Measurements from ENCODE around the gene ABCC4. TPM values are rescaled to one million over a fixed set of nuclear protein-coding genes. Genes with fewer than 3 reads are reported as not detected.
A peak's percentile ranks its signal among the peaks of the same experiment; 100 is the strongest.
"Not testable (repeated sequence)": the region's sequence is repeated elsewhere in the genome, so short reads cannot be mapped to it uniquely, and the experiment has no call there.

ABCC4 gene
- total RNA-seq, 2 donors from 2014 or later: 21.0 to 27.1 TPM

GRCh38 chr13:95185851-95186250 is 115.4 kb downstream of the ABCC4 start:
- DNase-seq: no peak
- ATAC-seq: no peak
- intact Hi-C loops (cut with DNase I, micrococcal nuclease): loop anchor here in 1 of 2 donors (10.0 kb wide), 1 partner anchor 189 kb away; no protein-coding TSS in a partner anchor

GRCh38 chr13:95185311-95185710 is 115.9 kb downstream of the ABCC4 start:
- DNase-seq: no peak
- intact Hi-C loops (cut with DNase I, micrococcal nuclease): loop anchor here in 1 of 2 donors (10.0 kb wide), 1 partner anchor 189 kb away; no protein-coding TSS in a partner anchor
- no peak for ATAC-seq

DNA sequence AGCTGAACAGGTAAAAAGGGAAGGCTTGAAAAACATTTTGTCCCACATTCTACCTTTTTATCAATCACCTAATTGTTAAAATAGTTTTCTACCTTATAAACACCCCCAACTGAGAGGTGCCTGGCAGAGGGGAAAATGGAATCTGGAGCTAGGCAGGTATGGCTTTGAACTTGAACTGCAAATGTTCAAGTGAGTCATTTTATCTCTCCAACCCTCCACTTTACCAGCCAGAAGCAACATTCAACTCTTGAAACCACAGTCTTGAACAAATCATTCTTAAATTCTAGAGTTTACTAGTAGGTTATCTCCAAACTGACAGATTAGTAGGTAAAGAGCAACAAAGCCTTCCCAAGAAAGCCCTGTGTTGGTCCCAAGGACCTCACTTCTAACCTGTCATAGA is 116.9 kb downstream of the ABCC4 start:
- no peak for DNase-seq
- ATAC-seq: no peak
- intact Hi-C loops (cut with DNase I, micrococcal nuclease): loop anchor here in 1 of 2 donors (10.0 kb wide), 1 partner anchor 190 kb away; no protein-coding TSS in a partner anchor

DNA sequence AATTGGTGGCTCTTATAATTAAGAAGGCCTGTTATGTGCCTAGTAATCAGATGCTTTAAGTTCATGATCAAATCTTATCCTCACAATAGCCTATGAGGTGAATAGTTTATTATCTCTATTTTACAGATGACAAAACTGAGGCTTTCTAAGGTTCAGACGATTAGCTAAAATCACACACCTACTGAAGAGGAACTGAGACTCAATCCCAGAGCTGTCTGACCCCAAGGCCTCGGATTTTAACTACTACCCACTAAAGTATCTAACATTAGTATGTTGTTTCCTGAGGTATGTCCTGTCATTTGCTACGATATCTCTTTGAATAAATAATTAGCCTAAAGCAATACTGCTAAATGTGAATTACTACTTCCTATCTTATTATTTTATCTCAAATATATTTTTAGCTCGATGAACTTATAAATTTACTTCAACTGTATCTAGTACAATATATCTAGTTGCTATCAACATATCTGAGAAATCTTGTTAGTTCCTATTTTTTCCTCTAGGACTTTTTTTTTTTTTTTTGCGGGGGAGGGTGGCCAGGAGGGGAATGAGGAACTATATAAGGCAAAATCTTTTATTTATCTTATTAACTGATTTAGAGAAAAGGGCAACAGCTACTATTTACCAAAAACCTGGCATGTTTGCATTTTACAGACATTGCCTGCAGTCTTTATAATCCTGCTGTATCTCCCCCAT is 118.5 kb downstream of the ABCC4 start:
- intact Hi-C loops (cut with DNase I, micrococcal nuclease): loop anchor here in 1 of 2 donors (10.0 kb wide), 1 partner anchor 192 kb away; no protein-coding TSS in a partner anchor
- ATAC-seq: no peak
- no peak for DNase-seq

GRCh38 chr13:95181586-95181985 is 119.7 kb downstream of the ABCC4 start:
- ATAC-seq (no peak), DNase-seq (no peak)
- intact Hi-C loops (cut with DNase I, micrococcal nuclease): loop anchor here in 1 of 2 donors (10.0 kb wide), 1 partner anchor 193 kb away; no protein-coding TSS in a partner anchor

DNA sequence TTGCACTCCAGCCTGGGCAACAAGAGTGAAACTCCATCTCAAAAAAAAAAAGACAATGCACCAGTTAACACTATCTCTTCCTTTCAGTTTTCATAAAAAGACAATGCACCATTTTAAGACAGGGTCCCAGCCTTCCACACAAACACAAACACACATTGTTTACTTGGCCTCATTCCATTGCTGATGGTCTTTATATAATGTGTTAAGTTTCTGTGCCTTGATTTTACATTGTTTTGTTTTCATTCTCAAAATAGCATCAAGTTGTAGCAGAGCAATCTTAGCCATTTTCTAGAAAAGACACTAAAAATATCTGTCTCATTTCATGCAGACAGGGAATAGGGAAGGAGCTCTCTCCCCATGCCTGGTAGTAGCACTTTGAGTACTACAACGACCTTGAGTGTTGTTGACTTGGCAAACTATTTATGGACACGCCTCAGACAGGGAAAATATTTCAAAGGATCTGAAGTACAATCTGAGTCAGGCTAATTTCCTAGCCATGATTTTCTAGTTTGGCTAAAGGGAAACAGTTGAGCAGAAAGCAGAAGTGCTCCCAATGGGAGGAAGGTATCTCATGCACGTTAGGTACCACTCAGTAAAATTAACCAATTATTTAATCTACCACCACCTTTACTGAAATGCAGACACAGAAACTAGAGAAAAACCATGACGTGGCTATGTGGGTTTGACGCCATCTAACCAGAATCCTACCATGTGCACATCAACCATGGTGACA is 120.6 kb downstream of the ABCC4 start:
- peak; percentile 97 for ATAC-seq
- intact Hi-C loops (cut with DNase I, micrococcal nuclease): loop anchor here in 1 of 2 donors (10.0 kb wide), 1 partner anchor 194 kb away; no protein-coding TSS in a partner anchor
- no peak for DNase-seq

DNA sequence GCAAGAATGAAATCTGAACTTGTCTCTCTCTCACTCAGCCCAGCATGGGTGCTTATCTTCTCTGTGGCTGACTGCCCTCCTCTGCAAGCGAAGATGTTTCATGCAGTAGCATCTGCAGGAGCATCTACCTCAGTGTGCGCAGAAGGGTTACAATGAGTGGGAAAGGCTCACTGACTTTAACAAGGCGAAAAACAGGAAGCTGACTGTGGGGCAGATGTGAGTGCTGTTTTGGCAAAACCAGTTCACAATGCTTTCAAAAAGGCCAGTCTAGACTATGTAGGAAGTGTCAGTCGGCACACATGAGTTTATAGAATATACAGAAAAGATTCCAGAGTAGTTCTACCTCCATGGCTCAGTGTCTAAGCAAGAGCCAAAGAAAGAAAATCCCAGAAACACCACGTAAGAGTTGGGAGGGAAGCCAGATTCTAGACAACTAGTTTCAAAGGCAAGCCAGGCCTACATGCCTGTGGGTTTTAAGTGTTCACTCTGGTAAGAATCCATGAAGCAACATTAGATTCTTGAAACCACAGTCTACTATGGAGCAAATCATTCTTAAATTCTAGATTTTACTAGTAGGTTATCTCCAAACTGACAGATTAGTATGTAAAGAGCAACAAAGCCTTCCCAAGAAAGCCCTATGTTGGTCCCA is 124.5 kb downstream of the ABCC4 start:
- no peak for DNase-seq
- intact Hi-C loops (cut with DNase I, micrococcal nuclease): no loop called here
- no peak for ATAC-seq

DNA sequence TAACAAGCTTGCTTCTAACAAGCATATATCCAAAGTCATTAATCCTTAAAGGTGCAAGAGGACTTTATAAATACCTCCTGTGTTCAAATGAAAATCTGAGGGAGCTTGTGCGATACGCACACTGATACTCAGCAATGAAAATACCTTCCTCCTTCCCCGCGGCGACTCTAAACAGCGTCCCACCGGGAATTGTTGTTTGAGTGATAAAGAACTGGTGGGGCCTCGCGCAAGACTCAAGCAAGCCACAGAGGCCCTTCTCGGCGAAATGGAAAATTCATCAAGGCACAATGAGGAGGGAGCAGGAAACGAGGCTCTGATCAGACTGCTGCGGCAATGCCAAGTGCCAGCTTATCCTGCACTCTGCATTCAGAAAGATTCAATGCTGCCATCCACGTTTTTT is 126.7 kb downstream of the ABCC4 start:
- intact Hi-C loops (cut with DNase I, micrococcal nuclease): no loop called here
- DNase-seq (no peak), ATAC-seq (no peak)

DNA sequence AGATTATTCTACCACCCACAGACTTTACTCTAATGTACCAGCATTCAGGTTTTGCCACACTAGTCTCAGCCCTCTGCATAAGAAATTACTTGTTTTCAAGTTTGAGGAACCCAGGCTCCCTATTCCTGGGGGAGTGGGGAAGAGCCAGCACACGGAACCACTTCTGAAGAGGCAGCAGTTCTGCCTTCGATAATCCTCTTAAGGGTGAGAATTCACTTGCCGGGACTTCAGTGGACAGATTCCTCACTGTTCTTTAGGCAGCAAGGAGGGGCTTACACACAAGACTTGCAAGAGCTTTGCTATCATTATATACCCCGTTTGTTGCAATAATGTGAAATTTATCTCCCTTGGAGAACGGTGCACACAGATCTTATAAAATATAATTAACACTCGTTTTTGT is 133.1 kb downstream of the ABCC4 start:
- no peak for ATAC-seq
- DNase-seq: no peak
- intact Hi-C loops (cut with DNase I, micrococcal nuclease): no loop called here

DNA sequence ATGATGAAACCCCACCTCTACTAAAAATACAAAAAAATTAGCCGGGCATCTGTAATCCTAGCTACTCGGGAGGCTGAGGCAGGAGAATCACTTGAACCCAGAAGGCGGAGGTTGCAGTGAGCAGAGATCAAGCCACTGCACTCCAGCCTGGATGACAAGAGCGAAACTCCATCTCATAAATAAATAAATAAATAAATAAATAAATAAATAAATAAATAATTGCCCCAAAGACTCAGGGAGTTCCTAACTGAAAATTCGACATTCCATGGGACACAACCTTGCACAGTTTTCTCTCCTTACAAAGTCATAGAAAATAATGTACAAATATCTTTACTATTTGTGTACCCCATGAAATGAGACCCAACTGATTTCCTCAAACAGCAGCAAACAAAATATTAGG is 134.2 kb downstream of the ABCC4 start:
- DNase-seq; intact Hi-C loops (cut with DNase I, micrococcal nuclease); ATAC-seq: not testable (repeated sequence)

DNA sequence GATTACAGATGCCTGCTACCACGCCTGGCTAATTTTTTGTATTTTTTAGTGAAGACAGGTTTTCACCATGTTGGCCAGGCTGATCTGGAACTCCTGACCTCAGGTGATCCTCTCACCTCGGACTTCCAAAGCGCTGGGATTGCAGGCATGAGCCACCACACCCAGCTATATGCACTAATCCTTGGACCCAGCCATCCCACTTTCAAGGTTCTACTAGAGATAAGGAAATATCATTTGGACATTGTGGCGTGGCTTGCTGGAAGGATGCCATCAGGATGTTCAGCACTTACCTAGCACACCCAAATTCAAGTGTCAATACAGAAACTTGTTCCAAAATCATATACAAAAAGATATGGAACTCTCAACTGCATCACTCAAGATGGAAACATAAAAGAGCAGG is 136.4 kb downstream of the ABCC4 start:
- ATAC-seq (peak; percentile 97), DNase-seq (peak; percentile 64 to 77)
- intact Hi-C loops (cut with DNase I, micrococcal nuclease): no loop called here

- ATAC-seq: no peak
- DNase-seq: no peak
- intact Hi-C loops (cut with DNase I, micrococcal nuclease): no loop called here
Measured at GRCh38 chr13:95160112-95160906, 140.9 kb downstream of the ABCC4 start.

DNA sequence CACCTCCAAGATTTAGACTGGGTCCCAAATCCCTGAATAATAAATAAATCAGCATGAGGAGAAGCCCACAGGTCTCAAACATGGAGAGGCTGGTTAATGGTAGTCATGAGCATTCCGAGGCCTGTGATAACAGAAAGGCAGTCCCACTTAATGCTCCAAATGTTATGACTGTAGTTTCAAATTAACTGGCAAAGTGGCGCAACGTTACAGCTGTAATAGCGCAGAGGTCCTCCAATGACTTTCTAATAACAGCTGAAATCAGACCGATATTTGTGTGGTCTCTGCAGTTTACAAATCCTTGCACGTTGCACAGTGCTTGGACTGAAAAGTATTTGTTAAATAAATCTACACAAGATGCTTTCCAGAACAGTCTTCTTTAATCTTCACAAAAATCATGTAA is 141.8 kb downstream of the ABCC4 start:
- DNase-seq (no peak), ATAC-seq (no peak)
- intact Hi-C loops (cut with DNase I, micrococcal nuclease): no loop called here

DNA sequence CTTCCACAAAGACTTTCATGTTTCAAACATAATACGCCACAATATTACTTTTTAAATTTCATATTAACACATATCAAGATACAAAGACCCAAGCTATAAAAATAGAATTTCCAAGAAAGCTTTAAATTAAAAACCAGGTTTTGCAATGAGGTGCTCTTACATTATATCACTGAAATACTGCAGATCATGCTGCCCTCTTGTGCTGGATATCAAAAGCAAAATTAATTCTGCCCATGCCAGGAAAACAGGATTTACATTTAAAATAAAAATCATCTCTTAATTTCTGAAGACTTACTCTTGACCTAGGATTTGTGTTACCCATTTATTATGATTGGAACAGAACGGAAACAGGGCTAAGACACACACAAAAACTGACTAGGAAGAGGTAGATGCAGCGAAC is 145.0 kb downstream of the ABCC4 start:
- no peak for DNase-seq
- intact Hi-C loops (cut with DNase I, micrococcal nuclease): no loop called here
- ATAC-seq: no peak

DNA sequence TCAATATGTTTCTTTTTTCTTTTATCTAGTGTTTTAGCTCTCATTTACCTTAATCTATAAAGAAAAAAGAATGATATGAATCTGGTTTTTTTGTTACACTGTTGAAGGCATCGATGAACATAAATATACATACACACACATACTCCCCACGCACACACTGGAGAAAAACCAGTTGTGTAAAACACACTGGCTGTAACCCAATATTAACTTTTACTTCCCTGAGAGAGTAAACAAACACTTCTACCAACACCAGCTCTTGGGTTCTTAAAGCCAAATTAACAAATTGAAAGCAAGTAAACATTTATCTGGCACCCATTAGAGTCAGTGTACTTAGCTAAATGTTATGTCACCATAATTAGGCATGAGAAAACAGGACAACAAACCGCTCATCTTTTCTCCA is 145.7 kb downstream of the ABCC4 start:
- ATAC-seq (no peak), DNase-seq (no peak)
- intact Hi-C loops (cut with DNase I, micrococcal nuclease): no loop called here

DNA sequence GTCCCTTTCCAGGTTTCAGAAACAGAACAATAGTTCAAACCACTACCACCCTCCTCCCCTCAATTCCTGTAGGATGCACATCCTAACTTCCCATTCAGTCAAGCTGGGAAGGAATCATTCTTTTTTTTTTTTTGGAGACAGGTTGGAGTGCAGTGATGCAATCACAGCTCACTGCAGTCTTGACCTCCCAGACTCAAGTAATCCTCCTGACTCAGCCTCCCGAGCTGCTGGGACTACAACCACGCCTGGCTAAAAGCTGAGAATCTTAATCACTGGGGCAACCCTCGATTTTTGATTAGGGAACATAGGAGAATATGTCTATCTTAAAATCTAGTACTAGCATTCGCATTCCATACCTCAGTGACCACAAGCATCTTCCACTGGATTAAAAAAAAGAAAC is 146.2 kb downstream of the ABCC4 start:
- intact Hi-C loops (cut with DNase I, micrococcal nuclease): no loop called here
- ATAC-seq (no peak), DNase-seq (no peak)

DNA sequence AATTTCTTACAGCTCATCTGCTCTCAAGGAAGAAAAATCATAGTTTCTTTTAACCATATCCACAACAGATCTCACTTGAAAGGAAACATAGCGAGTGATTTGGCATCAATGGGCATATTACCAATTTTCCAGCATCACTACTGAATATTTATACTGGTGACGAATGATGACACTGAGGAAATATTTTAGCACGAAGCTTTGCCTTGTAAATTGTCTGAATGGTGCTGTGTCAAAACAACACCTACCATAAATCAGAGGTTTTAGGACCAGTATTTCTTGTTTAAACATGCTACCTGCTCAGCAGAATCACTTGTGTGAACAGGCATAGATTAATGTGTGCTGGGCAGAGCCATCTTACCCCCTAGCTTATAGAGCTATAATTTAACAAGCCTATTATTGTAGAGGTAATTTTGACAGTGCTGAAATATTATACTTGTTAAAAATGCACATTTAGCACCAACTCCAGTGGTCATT is 146.8 kb downstream of the ABCC4 start:
- intact Hi-C loops (cut with DNase I, micrococcal nuclease): no loop called here
- DNase-seq (no peak), ATAC-seq (peak; percentile 40)

- intact Hi-C loops (cut with DNase I, micrococcal nuclease): no loop called here
- no peak for DNase-seq
- ATAC-seq: peak; percentile 20
Measured at GRCh38 chr13:95153647-95154412, 147.4 kb downstream of the ABCC4 start.

Data from left colon (tissue), 2 donors.